ENCODE data around the gene LCP1.

LCP1 gene

DNA sequence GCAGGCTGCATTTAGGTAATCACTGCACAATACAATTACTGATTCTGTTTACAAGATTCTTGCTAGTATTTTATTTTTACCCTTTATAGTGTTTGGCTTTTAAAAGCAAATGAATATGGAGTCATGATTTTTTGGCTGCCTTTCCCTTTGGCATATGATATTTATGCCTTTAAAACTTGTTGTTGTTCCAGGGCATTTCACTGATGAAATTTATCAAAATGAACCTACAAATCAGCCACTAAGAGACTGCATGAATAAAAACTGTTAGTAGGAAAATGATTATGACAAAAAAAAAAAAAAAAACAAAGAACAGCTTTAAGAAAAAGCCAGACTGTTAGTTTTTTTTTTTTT lies 79.7 kb downstream of the LCP1 start:
- Histone ChIP-seq H3K4me2 (ENCODE audit: low read length) (no peak overlapping the region), H3K4me1 (ENCODE audit: insufficient read depth, low read length, severe bottlenecking) (no peaks in the 10 kb centered on the region), H3K4me3 (ENCODE audit: low read depth, low read length, poor library complexity, severe bottlenecking) (no peak overlapping the region), H3K36me3 (ENCODE audit: insufficient read depth, low read length) (no peaks in the 10 kb centered on the region), H3K9ac (ENCODE audit: low read length) (no peak overlapping the region), H2AFZ (ENCODE audit: low read length) (no peak overlapping the region), H3K27me3 (ENCODE audit: insufficient read depth, low read length) (no peaks in the 10 kb centered on the region), H3K9me2 (ENCODE audit: low read depth, low read length) (no peaks in the 10 kb centered on the region), H3K27ac (ENCODE audit: low read depth, low read length, poor library complexity, severe bottlenecking) (no peak overlapping the region), H3F3A (ENCODE audit: insufficient read depth, low read length) (no peaks in the 10 kb centered on the region), H3K79me2 (ENCODE audit: insufficient read depth, low read length) (no peaks in the 10 kb centered on the region), H3K9me3 (ENCODE audit: low read length) (no peaks in the 10 kb centered on the region), H4K20me1 (ENCODE audit: insufficient read depth, low read length) (no peaks in the 10 kb centered on the region)
- no peak for TF ChIP-seq EZH2 (IDR thresholded peaks at IDR 0.05; ENCODE audit: borderline replicate concordance, low read length)
- TF ChIP-seq, protein P1, sequence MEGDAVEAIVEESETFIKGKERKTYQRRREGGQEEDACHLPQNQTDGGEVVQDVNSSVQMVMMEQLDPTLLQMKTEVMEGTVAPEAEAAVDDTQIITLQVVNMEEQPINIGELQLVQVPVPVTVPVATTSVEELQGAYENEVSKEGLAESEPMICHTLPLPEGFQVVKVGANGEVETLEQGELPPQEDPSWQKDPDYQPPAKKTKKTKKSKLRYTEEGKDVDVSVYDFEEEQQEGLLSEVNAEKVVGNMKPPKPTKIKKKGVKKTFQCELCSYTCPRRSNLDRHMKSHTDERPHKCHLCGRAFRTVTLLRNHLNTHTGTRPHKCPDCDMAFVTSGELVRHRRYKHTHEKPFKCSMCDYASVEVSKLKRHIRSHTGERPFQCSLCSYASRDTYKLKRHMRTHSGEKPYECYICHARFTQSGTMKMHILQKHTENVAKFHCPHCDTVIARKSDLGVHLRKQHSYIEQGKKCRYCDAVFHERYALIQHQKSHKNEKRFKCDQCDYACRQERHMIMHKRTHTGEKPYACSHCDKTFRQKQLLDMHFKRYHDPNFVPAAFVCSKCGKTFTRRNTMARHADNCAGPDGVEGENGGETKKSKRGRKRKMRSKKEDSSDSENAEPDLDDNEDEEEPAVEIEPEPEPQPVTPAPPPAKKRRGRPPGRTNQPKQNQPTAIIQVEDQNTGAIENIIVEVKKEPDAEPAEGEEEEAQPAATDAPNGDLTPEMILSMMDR (IDR thresholded peaks at IDR 0.05; ENCODE audit: low read length) = no peak

DNA sequence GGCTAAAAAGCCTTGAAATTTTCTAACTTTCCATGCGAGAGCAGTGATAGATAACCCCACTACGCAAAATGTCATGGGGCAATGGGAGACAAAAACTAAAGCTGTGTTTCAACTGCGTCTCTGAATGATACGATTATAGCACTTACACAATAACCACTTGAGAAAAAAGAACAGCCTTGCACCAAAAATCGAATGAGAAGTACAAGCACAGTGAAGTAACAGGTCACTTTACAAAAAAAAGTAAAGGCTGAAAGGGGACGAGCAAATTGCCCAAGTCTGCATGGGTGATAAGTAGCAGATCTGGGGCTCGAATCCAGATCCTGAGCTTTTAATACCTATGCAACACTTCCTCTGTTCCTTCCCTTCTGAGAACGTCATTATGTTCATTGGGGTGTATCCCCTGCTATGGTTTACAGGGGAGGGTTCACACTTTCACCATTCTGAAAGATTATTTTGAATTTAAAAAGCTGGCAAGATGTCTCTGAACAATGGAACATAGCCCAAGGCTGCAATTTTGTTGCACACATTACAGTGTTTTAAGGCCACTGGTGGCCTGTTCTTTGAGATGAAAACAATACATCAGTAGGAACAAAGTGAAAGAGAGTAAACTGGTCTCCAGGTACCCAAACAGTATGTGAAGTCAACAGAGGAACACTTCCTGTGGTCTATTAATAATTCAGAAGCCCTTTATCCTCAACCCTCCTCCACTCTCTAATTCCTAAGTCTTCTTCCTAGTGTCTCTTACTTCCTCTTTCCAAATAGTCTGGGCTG lies 80.3 kb downstream of the LCP1 start:
- Histone ChIP-seq H3K9me3 (ENCODE audit: low read length) (no peaks in the 10 kb centered on the region), H3K4me1 (ENCODE audit: insufficient read depth, low read length, severe bottlenecking) (no peaks in the 10 kb centered on the region), H3K9me2 (ENCODE audit: low read depth, low read length) (no peaks in the 10 kb centered on the region), H3F3A (ENCODE audit: insufficient read depth, low read length) (no peaks in the 10 kb centered on the region), H3K27me3 (ENCODE audit: insufficient read depth, low read length) (no peaks in the 10 kb centered on the region), H3K36me3 (ENCODE audit: insufficient read depth, low read length) (no peaks in the 10 kb centered on the region), H3K9ac (ENCODE audit: low read length) (no peak overlapping the region), H3K4me2 (ENCODE audit: low read length) (no peak overlapping the region), H2AFZ (ENCODE audit: low read length) (no peak overlapping the region), H4K20me1 (ENCODE audit: insufficient read depth, low read length) (no peaks in the 10 kb centered on the region), H3K4me3 (ENCODE audit: low read depth, low read length, poor library complexity, severe bottlenecking) (no peak overlapping the region), H3K79me2 (ENCODE audit: insufficient read depth, low read length) (no peaks in the 10 kb centered on the region), H3K27ac (ENCODE audit: low read depth, low read length, poor library complexity, severe bottlenecking) (no peak overlapping the region)
- TF ChIP-seq, protein P1 (IDR thresholded peaks at IDR 0.05; ENCODE audit: low read length) = no peak
- no peak for TF ChIP-seq EZH2 (IDR thresholded peaks at IDR 0.05; ENCODE audit: borderline replicate concordance, low read length)

DNA sequence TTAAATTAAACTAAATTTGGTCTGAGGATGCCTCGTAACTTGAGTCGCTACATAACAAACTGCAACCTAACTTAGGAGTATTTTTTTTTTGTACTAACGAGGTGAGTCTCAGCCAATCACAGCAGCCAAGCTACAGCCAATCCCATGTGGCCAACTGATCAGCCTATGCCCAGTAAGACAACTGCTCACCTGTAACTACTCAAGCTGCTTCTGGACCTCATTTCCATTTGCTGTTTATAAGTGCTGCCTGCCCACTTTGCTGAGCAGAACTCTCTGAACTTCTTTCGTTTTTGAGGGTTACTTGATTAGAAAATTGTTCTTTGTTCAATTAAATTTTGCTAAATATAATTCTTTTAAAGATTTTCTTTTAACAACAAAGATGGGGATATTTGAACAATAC lies 81.0 kb downstream of the LCP1 start:
- H3K27me3 ChIP-seq (ENCODE audit: insufficient read depth, low read length) = no peaks in the 10 kb centered on the region
- no peak overlapping the region for H3K4me3 ChIP-seq (ENCODE audit: low read depth, low read length, poor library complexity, severe bottlenecking)
- H3K4me2 ChIP-seq (ENCODE audit: low read length) = no peak overlapping the region
- no peak overlapping the region for H3K9ac ChIP-seq (ENCODE audit: low read length)
- no peak for TF ChIP-seq EZH2 (IDR thresholded peaks at IDR 0.05; ENCODE audit: borderline replicate concordance, low read length)
- TF ChIP-seq, protein P1 (IDR thresholded peaks at IDR 0.05; ENCODE audit: low read length) = no peak
- no peaks in the 10 kb centered on the region for H3K9me2 ChIP-seq (ENCODE audit: low read depth, low read length)
- no peak overlapping the region for H3K27ac ChIP-seq (ENCODE audit: low read depth, low read length, poor library complexity, severe bottlenecking)
- H3F3A ChIP-seq (ENCODE audit: insufficient read depth, low read length) = no peaks in the 10 kb centered on the region
- no peaks in the 10 kb centered on the region for H3K4me1 ChIP-seq (ENCODE audit: insufficient read depth, low read length, severe bottlenecking)
- H4K20me1 ChIP-seq (ENCODE audit: insufficient read depth, low read length) = no peaks in the 10 kb centered on the region
- no peak overlapping the region for H2AFZ ChIP-seq (ENCODE audit: low read length)
- H3K79me2 ChIP-seq (ENCODE audit: insufficient read depth, low read length) = no peaks in the 10 kb centered on the region
- H3K36me3 ChIP-seq (ENCODE audit: insufficient read depth, low read length) = no peaks in the 10 kb centered on the region
- H3K9me3 ChIP-seq (ENCODE audit: low read length) = no peaks in the 10 kb centered on the region
